H1 (cell line): Measurements from ENCODE around the gene ARHGEF18. TPM values are rescaled to one million over a fixed set of nuclear protein-coding genes. Genes with fewer than 3 reads are reported as not detected.

Source experiments
- CTCF ChIA-PET: fragments of 300-600 bp; sonication (Branson Sonifier 250); formaldehyde crosslinking; loops from one replicate; lab custom pipeline; 2021; ENCODE audit not compliant: partially characterized antibody; lab: Charles Lee
- POLR2A ChIA-PET: fragments of 300-600 bp; sonication (Branson Sonifier 250); formaldehyde crosslinking; loops from one replicate; lab custom pipeline; 2021; ENCODE audit warnings: inconsistent platforms; ENCODE audit not compliant: partially characterized antibody; lab: Charles Lee
- DNase-seq, 2 experiments: peaks; one replicate each; pipeline versions ENCODE4 v3.0.0 to v3.0.0-alpha.2; 2010 to 2022; ENCODE audit warnings: low spot score in 2 of 2, low read depth in 1 of 2, mixed read lengths in 1 of 2
- FAIRE-seq: peaks from 2 replicates; lab custom pipeline; 2011; peaks lifted over from hg19 to GRCh38; lab: Jason Lieb, UNC
- H2AFZ ChIP-seq: 2 replicates; pipeline ENCODE4 v1.8.1; 2012; ENCODE audit warnings: low read length, inconsistent platforms
- H2AK5ac ChIP-seq: 2 replicates; pipeline ENCODE4 v1.6.1; 2013; ENCODE audit warnings: low read depth, low read length
- H2BK120ac ChIP-seq: replicated peaks from 2 replicates; pipeline ENCODE3; 2013; ENCODE audit warnings: low read depth, low read length, inconsistent platforms
- H2BK12ac ChIP-seq: 2 replicates; pipeline ENCODE4 v1.6.1; 2013; ENCODE audit warnings: low read depth, low read length
- H2BK15ac ChIP-seq: 2 replicates; pipeline ENCODE4 v1.6.1; 2013; ENCODE audit warnings: low read length
- H2BK20ac ChIP-seq: 2 replicates; pipeline ENCODE4 v1.6.1; 2013; ENCODE audit warnings: low read length
- H2BK5ac ChIP-seq: 2 replicates; pipeline ENCODE4 v1.6.1; 2013; ENCODE audit warnings: low read depth, low read length
- H3K14ac ChIP-seq: 2 replicates; pipeline ENCODE4 v1.6.1; 2013; ENCODE audit warnings: inconsistent platforms; ENCODE audit not compliant: insufficient read length
- H3K18ac ChIP-seq: 2 replicates; pipeline ENCODE4 v1.6.1; 2013; ENCODE audit warnings: low read length; ENCODE audit errors: extremely low read depth
- H3K23ac ChIP-seq: 2 replicates; pipeline ENCODE4 v1.6.1; 2013; ENCODE audit warnings: inconsistent platforms; ENCODE audit not compliant: insufficient read length
- H3K23me2 ChIP-seq: 2 replicates; pipeline ENCODE4 v1.6.1; 2013; ENCODE audit warnings: low read depth, low read length
- H3K27ac ChIP-seq: 2 replicates; pipeline ENCODE4 v1.6.1; 2011; ENCODE audit warnings: low read depth, low read length, inconsistent platforms
- H3K27me3 ChIP-seq, 4 experiments: replicated peaks in 1 of 4; 1 replicate in 1 of 4; 2 replicates in 3 of 4; pipeline versions ENCODE4 v1.6.1 to v1.8.1; 2011 to 2013; ENCODE audit warnings: low read length in 3 of 4, mild to moderate bottlenecking in 3 of 4, inconsistent platforms in 2 of 4, mixed read lengths in 2 of 4, moderate library complexity in 1 of 4; ENCODE audit not compliant: control insufficient read depth in 3 of 4, insufficient read depth in 3 of 4; ENCODE audit errors: extremely low read depth in 1 of 4
- H3K36me3 ChIP-seq, 4 experiments: 2 replicates each; pipeline versions ENCODE4 v1.6.1 to v1.8.1; 2011 to 2013; ENCODE audit warnings: mild to moderate bottlenecking in 4 of 4, low read length in 3 of 4, moderate library complexity in 2 of 4, control low read depth in 1 of 4, inconsistent platforms in 1 of 4; ENCODE audit not compliant: insufficient read depth in 4 of 4, control insufficient read depth in 2 of 4
- H3K4ac ChIP-seq: replicated peaks from 2 replicates; pipeline ENCODE3; 2013; ENCODE audit warnings: low read length, low read depth, mixed read lengths, inconsistent platforms; ENCODE audit not compliant: insufficient read length
- H3K4me1 ChIP-seq, 4 experiments: replicated peaks in 1 of 4; 1 replicate in 1 of 4; 2 replicates in 3 of 4; pipeline versions ENCODE4 v1.6.1 to v1.8.1; 2011 to 2013; ENCODE audit warnings: low read length in 3 of 4, inconsistent platforms in 2 of 4, mixed read lengths in 1 of 4; ENCODE audit not compliant: insufficient read depth in 4 of 4, control insufficient read depth in 3 of 4
- H3K4me2 ChIP-seq, 2 experiments: 2 replicates each; pipeline versions ENCODE4 v1.6.1 to v1.8.1; 2011 to 2013; ENCODE audit warnings: low read depth in 2 of 2, low read length in 2 of 2, control low read depth in 1 of 2, inconsistent platforms in 1 of 2, mild to moderate bottlenecking in 1 of 2; ENCODE audit not compliant: insufficient read depth in 1 of 2
- H3K4me3 ChIP-seq, 4 experiments: fragments of 200-600, 300-600 bp in 1 of 4; sonication (generic), shearing (Covaris generic), sonication (Bioruptor Twin) in 1 of 4; 2 replicates each; pipeline versions ENCODE4 v1.5.1 to v1.8.1; 2011 to 2016; ENCODE audit warnings: low read length in 4 of 4, low read depth in 3 of 4, control low read depth in 2 of 4, inconsistent platforms in 2 of 4, mild to moderate bottlenecking in 2 of 4, mixed read lengths in 1 of 4, moderate library complexity in 1 of 4; ENCODE audit not compliant: insufficient read depth in 2 of 4; ENCODE audit errors: extremely low read depth in 1 of 4
- H3K56ac ChIP-seq: replicated peaks from 2 replicates; pipeline ENCODE3; 2013; ENCODE audit warnings: low read depth, mild to moderate bottlenecking, mixed read lengths, low read length, inconsistent platforms; ENCODE audit not compliant: insufficient read length
- H3K79me1 ChIP-seq: 2 replicates; pipeline ENCODE4 v1.6.1; 2013; ENCODE audit warnings: low read depth, low read length, control low read depth
- H3K79me2 ChIP-seq, 2 experiments: 2 replicates each; pipeline versions ENCODE4 v1.6.1 to v1.8.1; 2012 to 2013; ENCODE audit warnings: low read length in 2 of 2, mild to moderate bottlenecking in 2 of 2, inconsistent platforms in 1 of 2; ENCODE audit not compliant: insufficient read depth in 2 of 2, control insufficient read depth in 1 of 2
- H3K9ac ChIP-seq, 4 experiments: replicated peaks in 1 of 4; 1 replicate in 1 of 4; 2 replicates in 3 of 4; pipeline versions ENCODE4 v1.6.1 to v1.8.1; 2011 to 2013; ENCODE audit warnings: low read depth in 3 of 4, low read length in 3 of 4, control low read depth in 2 of 4, mild to moderate bottlenecking in 2 of 4, moderate library complexity in 2 of 4, inconsistent platforms in 1 of 4; ENCODE audit errors: extremely low read depth in 1 of 4
- H3K9me3 ChIP-seq, 2 experiments: 2 replicates each; pipeline versions ENCODE4 v1.6.1 to v1.8.1; 2012 to 2013; ENCODE audit warnings: mild to moderate bottlenecking in 2 of 2, moderate library complexity in 2 of 2, control low read depth in 1 of 2, inconsistent platforms in 1 of 2, low read depth in 1 of 2, low read length in 1 of 2, mixed read lengths in 1 of 2; ENCODE audit not compliant: insufficient read depth in 2 of 2
- H4K20me1 ChIP-seq, 2 experiments: replicated peaks in 1 of 2; 2 replicates each; pipeline versions ENCODE3 to v1.8.1; 2011 to 2013; ENCODE audit warnings: inconsistent platforms in 2 of 2, low read length in 2 of 2, mild to moderate bottlenecking in 1 of 2; ENCODE audit not compliant: insufficient read depth in 2 of 2, control insufficient read depth in 1 of 2
- H4K5ac ChIP-seq: 2 replicates; pipeline ENCODE4 v1.6.1; 2013; ENCODE audit warnings: low read length, low read depth, mixed read lengths, inconsistent platforms; ENCODE audit not compliant: insufficient read length
- H4K8ac ChIP-seq: 2 replicates; pipeline ENCODE4 v1.8.0; 2013; ENCODE audit warnings: mild to moderate bottlenecking, moderate library complexity, low read length, inconsistent platforms; ENCODE audit not compliant: insufficient read depth; ENCODE audit errors: extremely low read depth
- H4K91ac ChIP-seq: replicated peaks from 2 replicates; pipeline ENCODE3; 2013; ENCODE audit warnings: low read length, mixed read lengths, inconsistent platforms; ENCODE audit not compliant: insufficient read length
- CBX5 ChIP-seq: fragments of 300-800, 300-1000 bp; sonication (generic); IDR thresholded peaks from 2 replicates; pipeline ENCODE4 v1.7.1; 2016; ENCODE audit warnings: antibody characterized with exemption, low read length, low read depth
- CREB1 ChIP-seq: IDR thresholded peaks from 2 replicates; pipeline ENCODE4 v1.6.1; 2012; ENCODE audit warnings: inconsistent platforms
- CTBP2 ChIP-seq: IDR thresholded peaks from 2 replicates; pipeline ENCODE4 v1.7.0; 2011; ENCODE audit warnings: borderline replicate concordance, mild to moderate bottlenecking, moderate library complexity, mixed read lengths, low read length; ENCODE audit not compliant: insufficient read depth, insufficient read length
- FOSL1 ChIP-seq: IDR thresholded peaks from 2 replicates; pipeline ENCODE4 v1.6.1; 2011; ENCODE audit warnings: mild to moderate bottlenecking, low read depth, low read length, moderate library complexity; ENCODE audit not compliant: insufficient read depth
- GTF2F1 ChIP-seq: IDR thresholded peaks from 2 replicates; pipeline ENCODE4 v1.6.1; 2012; ENCODE audit warnings: low read depth, low read length, improper control_type of control experiment, borderline replicate concordance
- HDAC2 ChIP-seq, 2 experiments: fragments of 300-600 bp in 1 of 2; sonication (generic) in 1 of 2; IDR thresholded peaks; 2 replicates each; pipeline ENCODE4 v1.6.1; 2011 to 2012; ENCODE audit warnings: low read depth in 2 of 2, low read length in 2 of 2, mild to moderate bottlenecking in 2 of 2, moderate library complexity in 2 of 2, borderline replicate concordance in 1 of 2, inconsistent platforms in 1 of 2
- JUN ChIP-seq: IDR thresholded peaks from 2 replicates; pipeline ENCODE4 v1.6.1; 2011; ENCODE audit warnings: low read depth, mild to moderate bottlenecking, improper control_type of control experiment, low read length
- PHF8 ChIP-seq: fragments of 200-600 bp; sonication (generic); conservative IDR thresholded peaks from 2 replicates; pipeline ENCODE4 v1.7.1; 2012; ENCODE audit warnings: low read depth, mild to moderate bottlenecking, inconsistent platforms, low read length, moderate library complexity
- RBBP5 ChIP-seq: IDR thresholded peaks from 2 replicates; pipeline ENCODE4 v1.7.1; 2012; ENCODE audit warnings: low read depth, mild to moderate bottlenecking, inconsistent platforms, low read length, moderate library complexity, borderline replicate concordance
- SIRT6 ChIP-seq: IDR thresholded peaks from one replicate; pipeline ENCODE4 v1.7.1; 2012; ENCODE audit warnings: low read length, inconsistent platforms
- WGBS, 2 experiments: shearing (Covaris generic) in 1 of 2; methylation state at CpG; one replicate each; pipeline versions ENCODE4 v1.1.6 to v1.1.7; 2013 to 2015; ENCODE audit warnings: low lambda C conversion rate in 2 of 2, mixed read lengths in 2 of 2, inconsistent platforms in 1 of 2, low coverage in 1 of 2, missing lambda C conversion rate in 1 of 2; ENCODE audit not compliant: insufficient replicate concordance in 2 of 2, insufficient coverage in 1 of 2, insufficient read length in 1 of 2; ENCODE audit errors: extremely low coverage in 1 of 2, missing lambda C conversion rate in 1 of 2; 5-methylcytosine and 5-hydroxymethylcytosine counted together
- polyA plus RNA-seq, 7 experiments: library from polyadenylated mRNA; depleted of rRNA in 3 of 7; stranded (reverse) in 5 of 7; unstranded in 2 of 7; fragments of >200 nt in 5 of 7; fragments of 200-250 nt in 2 of 7; gene quantifications; 1 replicate in 5 of 7; 2 replicates in 1 of 7; 4 replicates in 1 of 7; pipeline versions ENCODE4 v1.2.1 to v1.2.3, GENCODE V29; 2011 to 2013; ENCODE audit warnings: missing spikeins in 2 of 7, mixed read lengths in 2 of 7
- total RNA-seq: library from RNA; stranded (reverse); fragmentation: NEBNext Ultra II Directional; extraction: Animal tissue kit (Norgen Biotek cat#: 25700); gene quantifications from 2 replicates; pipeline ENCODE4 v1.2.1, GENCODE V29; 2021
- TF ChIP-seq, protein P1 (sequence below): IDR thresholded peaks from 2 replicates; pipeline ENCODE4 v1.6.1; 2012; ENCODE audit warnings: inconsistent platforms

ARHGEF18 gene
- total and polyA plus RNA-seq, 2 of the 8 experiments (the other 6 are each of a cell fraction or from before 2014, with no cell fraction given) = 12.2 to 35.9 TPM

- FAIRE-seq = no peak
- Histone ChIP-seq H3K23ac (no peak overlapping the region), H3K14ac (no peak overlapping the region), H3K36me3 (no peaks in the 10 kb centered on the region), H3K9ac (no peak overlapping the region), H3K18ac (no peak overlapping the region), H2BK12ac (no peak overlapping the region), H4K5ac (no peak overlapping the region), H3K4me2 (no peak overlapping the region), H4K8ac (no peak overlapping the region), H3K4me3 (no peak overlapping the region), H2BK120ac (no peak overlapping the region), H2BK15ac (no peak overlapping the region), H2AK5ac (no peak overlapping the region), H3K56ac (no peak overlapping the region), H3K9me3 (peaks cover 0 to 11% of the 10 kb centered on the region in 2 experiments; a peak in 2 of 4 replicates), H3K79me2 (no peaks in the 10 kb centered on the region), H4K91ac (no peak overlapping the region), H3K4ac (no peak overlapping the region), H3K79me1 (no peaks in the 10 kb centered on the region), H2BK20ac (no peak overlapping the region), H3K27me3 (no peaks in the 10 kb centered on the region), H3K4me1 (no peaks in the 10 kb centered on the region), H4K20me1 (peaks cover 0 to 6% of the 10 kb centered on the region in 2 experiments), H2BK5ac (no peak overlapping the region), H3K27ac (no peak overlapping the region), H2AFZ (no peak overlapping the region), H3K23me2 (peaks cover 7% of the 10 kb centered on the region; the same call in 1 of the 2 replicates)
- DNase-seq = no peak
- ChIA-PET CTCF (interaction anchor here (0.7 to 1.7 kb wide), 4 partner anchors 13 to 194 kb away, joined by 3 to 6 read pairs (median 6); no protein-coding TSS in a partner anchor), POLR2A (interaction anchor here (0.6 kb wide), 1 partner anchor 157 kb away, joined by 3 read pairs; no protein-coding TSS in a partner anchor)
- WGBS, 2 experiments = 81% methylated on average over 1 of the region's 1 CpG; no CpG with 5 or more reads in 1 of the 2 experiments
- TF ChIP-seq SIRT6 = no peak
- no peak for TF ChIP-seq CREB1
- TF ChIP-seq JUN = no peak
- TF ChIP-seq PHF8 = no peak
- TF ChIP-seq, protein P1, sequence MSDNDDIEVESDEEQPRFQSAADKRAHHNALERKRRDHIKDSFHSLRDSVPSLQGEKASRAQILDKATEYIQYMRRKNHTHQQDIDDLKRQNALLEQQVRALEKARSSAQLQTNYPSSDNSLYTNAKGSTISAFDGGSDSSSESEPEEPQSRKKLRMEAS = no peak
- TF ChIP-seq FOSL1 = no peak
- no peak for TF ChIP-seq CBX5
- no peak for TF ChIP-seq CTBP2
- no peak for TF ChIP-seq GTF2F1
- TF ChIP-seq RBBP5 = no peak
- no peak for TF ChIP-seq HDAC2 (IDR thresholded peaks at IDR 0.05; ENCODE audit: borderline replicate concordance in 1 of 2, low read depth in 2 of 2, low read length in 2 of 2)
Observed at GRCh38 chr19:7327802-7328201, 20.9 kb upstream of the ARHGEF18 start.
